ENCODE data around the gene KLHL10. TPM values are rescaled to one million over a fixed set of nuclear protein-coding genes. Genes with fewer than 3 reads are reported as not detected.
"Not testable (repeated sequence)": the region's sequence is repeated elsewhere in the genome, so short reads cannot be mapped to it uniquely, and the experiment has no call there.

The KLHL10 gene
- total RNA-seq, 1 donor from 2014 or later, result not detected

- Mint-ChIP-seq H3K27ac (ENCODE audit: unreplicated experiment) (no peak overlapping the region), H3K27me3 (ENCODE audit: low read depth) (no peaks in the 10 kb centered on the region), H3K36me3 (ENCODE audit: low read depth) (peaks cover 2% of the 10 kb centered on the region), H3K4me3 (peak overlapping the region; percentile 87), H3K4me1 (peaks cover 12% of the 10 kb centered on the region), H3K9me3 (no peaks in the 10 kb centered on the region)
- no peak for DNase-seq (ENCODE audit: low read depth, low spot score)
- TF ChIP-seq, protein P1, sequence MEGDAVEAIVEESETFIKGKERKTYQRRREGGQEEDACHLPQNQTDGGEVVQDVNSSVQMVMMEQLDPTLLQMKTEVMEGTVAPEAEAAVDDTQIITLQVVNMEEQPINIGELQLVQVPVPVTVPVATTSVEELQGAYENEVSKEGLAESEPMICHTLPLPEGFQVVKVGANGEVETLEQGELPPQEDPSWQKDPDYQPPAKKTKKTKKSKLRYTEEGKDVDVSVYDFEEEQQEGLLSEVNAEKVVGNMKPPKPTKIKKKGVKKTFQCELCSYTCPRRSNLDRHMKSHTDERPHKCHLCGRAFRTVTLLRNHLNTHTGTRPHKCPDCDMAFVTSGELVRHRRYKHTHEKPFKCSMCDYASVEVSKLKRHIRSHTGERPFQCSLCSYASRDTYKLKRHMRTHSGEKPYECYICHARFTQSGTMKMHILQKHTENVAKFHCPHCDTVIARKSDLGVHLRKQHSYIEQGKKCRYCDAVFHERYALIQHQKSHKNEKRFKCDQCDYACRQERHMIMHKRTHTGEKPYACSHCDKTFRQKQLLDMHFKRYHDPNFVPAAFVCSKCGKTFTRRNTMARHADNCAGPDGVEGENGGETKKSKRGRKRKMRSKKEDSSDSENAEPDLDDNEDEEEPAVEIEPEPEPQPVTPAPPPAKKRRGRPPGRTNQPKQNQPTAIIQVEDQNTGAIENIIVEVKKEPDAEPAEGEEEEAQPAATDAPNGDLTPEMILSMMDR (conservative IDR thresholded peaks at IDR 0.05), result no peak
These were observed 952 bp upstream of the KLHL10 start for GRCh38 chr17:41836550-41837196.

DNA sequence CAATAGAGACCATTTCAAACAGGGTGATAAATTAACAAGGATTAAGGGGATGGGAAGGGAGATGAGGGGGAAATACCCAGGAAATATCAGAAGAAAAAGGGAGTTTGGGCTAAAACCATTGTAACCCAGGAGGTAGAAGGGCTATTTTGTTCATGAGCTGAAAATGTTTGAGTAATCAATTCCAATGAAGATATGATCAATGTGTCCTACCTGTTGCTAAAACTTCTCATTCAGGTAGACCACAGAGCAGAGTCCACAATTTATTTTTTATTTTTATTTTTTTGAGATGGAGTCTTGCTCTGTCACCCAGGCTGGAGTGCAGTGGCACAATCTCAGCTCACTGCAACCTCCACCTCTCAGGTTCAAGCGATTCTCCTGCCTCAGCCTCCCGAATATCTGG is 1.8 kb downstream of the KLHL10 start:
- DNase-seq (ENCODE audit: low read depth, low spot score); H3K27ac Mint-ChIP-seq (ENCODE audit: unreplicated experiment); H3K4me3 Mint-ChIP-seq; H3K27me3 Mint-ChIP-seq (ENCODE audit: low read depth); H3K36me3 Mint-ChIP-seq (ENCODE audit: low read depth); H3K9me3 Mint-ChIP-seq: not testable (repeated sequence)
- H3K4me1 Mint-ChIP-seq, result peaks cover 11% of the 10 kb centered on the region

DNA sequence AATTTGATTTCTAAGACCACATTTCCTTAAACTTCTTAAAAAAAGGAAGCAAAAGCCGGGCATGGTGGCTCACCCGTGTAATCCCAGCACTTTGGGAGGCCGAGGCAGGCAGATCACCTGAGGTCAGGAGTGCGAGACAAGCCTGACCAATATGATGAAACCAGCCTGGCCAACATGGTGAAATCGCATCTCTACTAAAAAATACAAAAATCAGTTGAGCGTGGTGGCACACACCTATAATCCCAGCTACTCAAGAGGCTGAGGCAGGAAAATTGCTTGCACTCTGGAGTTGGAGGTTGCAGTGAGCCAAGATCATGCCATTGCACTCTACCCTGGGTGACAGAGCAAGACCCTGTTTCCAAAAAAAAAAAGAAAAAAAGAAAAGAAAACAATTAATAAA is 3.2 kb downstream of the KLHL10 start:
- H3K4me3 Mint-ChIP-seq, H3K4me1 Mint-ChIP-seq: not testable (repeated sequence)

GRCh38 chr17:41844971-41845370 is 7.3 kb downstream of the KLHL10 start:
- Mint-ChIP-seq H3K27me3 (ENCODE audit: low read depth) (no peaks in the 10 kb centered on the region), H3K4me3 (no peak overlapping the region), H3K27ac (ENCODE audit: unreplicated experiment) (no peak overlapping the region), H3K4me1 (no peaks in the 10 kb centered on the region), H3K36me3 (ENCODE audit: low read depth) (no peaks in the 10 kb centered on the region), H3K9me3 (no peaks in the 10 kb centered on the region)
- no peak for DNase-seq (ENCODE audit: low read depth, low spot score)
- TF ChIP-seq, protein P1 (conservative IDR thresholded peaks at IDR 0.05), result no peak

More for the DNA sequence above, 3.2 kb downstream of the KLHL10 start:
- not testable (repeated sequence) for H3K36me3 Mint-ChIP-seq (ENCODE audit: low read depth); H3K9me3 Mint-ChIP-seq; H3K27me3 Mint-ChIP-seq (ENCODE audit: low read depth); DNase-seq (ENCODE audit: low read depth, low spot score); H3K27ac Mint-ChIP-seq (ENCODE audit: unreplicated experiment)

GRCh38 chr17:41848788-41849187 is 11.2 kb downstream of the KLHL10 start:
- TF ChIP-seq, protein P1 (conservative IDR thresholded peaks at IDR 0.05), result no peak
- H3K4me3 Mint-ChIP-seq, result no peak overlapping the region
- H3K27me3 Mint-ChIP-seq (ENCODE audit: low read depth), result no peaks in the 10 kb centered on the region
- DNase-seq (ENCODE audit: low read depth, low spot score), result no peak
- no peaks in the 10 kb centered on the region for H3K36me3 Mint-ChIP-seq (ENCODE audit: low read depth)
- no peaks in the 10 kb centered on the region for H3K4me1 Mint-ChIP-seq
- no peaks in the 10 kb centered on the region for H3K9me3 Mint-ChIP-seq
- no peak overlapping the region for H3K27ac Mint-ChIP-seq (ENCODE audit: unreplicated experiment)

- no peak overlapping the region for H3K27ac Mint-ChIP-seq (ENCODE audit: unreplicated experiment)
- no peaks in the 10 kb centered on the region for H3K27me3 Mint-ChIP-seq (ENCODE audit: low read depth)
- no peaks in the 10 kb centered on the region for H3K36me3 Mint-ChIP-seq (ENCODE audit: low read depth)
- no peak overlapping the region for H3K4me3 Mint-ChIP-seq
- no peaks in the 10 kb centered on the region for H3K4me1 Mint-ChIP-seq
- DNase-seq (ENCODE audit: low read depth, low spot score), result no peak
- H3K9me3 Mint-ChIP-seq, result no peaks in the 10 kb centered on the region
- TF ChIP-seq, protein P1 (conservative IDR thresholded peaks at IDR 0.05), result no peak
These were observed 11.8 kb downstream of the KLHL10 start for GRCh38 chr17:41849251-41849990.

GRCh38 chr17:41851382-41851781 is 13.8 kb downstream of the KLHL10 start:
- H3K36me3 Mint-ChIP-seq (ENCODE audit: low read depth); H3K27ac Mint-ChIP-seq (ENCODE audit: unreplicated experiment); H3K27me3 Mint-ChIP-seq (ENCODE audit: low read depth); DNase-seq (ENCODE audit: low read depth, low spot score); H3K4me1 Mint-ChIP-seq; H3K9me3 Mint-ChIP-seq; H3K4me3 Mint-ChIP-seq: not testable (repeated sequence)
